ENCODE results near the gene SIDT2.

GRCh38 chr11:117187799-117188481 is 9.4 kb downstream of the SIDT2 start:
- TF ChIP-seq, protein P1, sequence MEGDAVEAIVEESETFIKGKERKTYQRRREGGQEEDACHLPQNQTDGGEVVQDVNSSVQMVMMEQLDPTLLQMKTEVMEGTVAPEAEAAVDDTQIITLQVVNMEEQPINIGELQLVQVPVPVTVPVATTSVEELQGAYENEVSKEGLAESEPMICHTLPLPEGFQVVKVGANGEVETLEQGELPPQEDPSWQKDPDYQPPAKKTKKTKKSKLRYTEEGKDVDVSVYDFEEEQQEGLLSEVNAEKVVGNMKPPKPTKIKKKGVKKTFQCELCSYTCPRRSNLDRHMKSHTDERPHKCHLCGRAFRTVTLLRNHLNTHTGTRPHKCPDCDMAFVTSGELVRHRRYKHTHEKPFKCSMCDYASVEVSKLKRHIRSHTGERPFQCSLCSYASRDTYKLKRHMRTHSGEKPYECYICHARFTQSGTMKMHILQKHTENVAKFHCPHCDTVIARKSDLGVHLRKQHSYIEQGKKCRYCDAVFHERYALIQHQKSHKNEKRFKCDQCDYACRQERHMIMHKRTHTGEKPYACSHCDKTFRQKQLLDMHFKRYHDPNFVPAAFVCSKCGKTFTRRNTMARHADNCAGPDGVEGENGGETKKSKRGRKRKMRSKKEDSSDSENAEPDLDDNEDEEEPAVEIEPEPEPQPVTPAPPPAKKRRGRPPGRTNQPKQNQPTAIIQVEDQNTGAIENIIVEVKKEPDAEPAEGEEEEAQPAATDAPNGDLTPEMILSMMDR (conservative IDR thresholded peaks at IDR 0.05 in 1 of 2, IDR thresholded peaks at IDR 0.05 in 1 of 2; ENCODE audit: extremely low read depth in 1 of 2, insufficient read depth in 1 of 2, low read depth in 1 of 2, low read length in 2 of 2), result no peak
- TF ChIP-seq EZH2 (IDR thresholded peaks at IDR 0.05; ENCODE audit: borderline replicate concordance, low read length), result no peak

Measured in mammary epithelial cell (primary cell).